Stomach (tissue), 9 donors: ENCODE results near the gene IER5L. TPM values are rescaled to one million over a fixed set of nuclear protein-coding genes. Genes with fewer than 3 reads are reported as not detected.
"Not testable (repeated sequence)": the region's sequence is repeated elsewhere in the genome, so short reads cannot be mapped to it uniquely, and the experiment has no call there.

Experiments
- DNase-seq, 2 donors: peaks; one replicate each; pipeline versions ENCODE4 v3.0.0 to v3.0.0-alpha.2; 2013 to 2019
- H3K27ac ChIP-seq, 5 donors: fragments of 200-600 bp in 4 of 5; sonication (generic) in 4 of 5; one replicate each; pipeline ENCODE4 v1.5.1; 2013 to 2019; ENCODE audit warnings: mild to moderate bottlenecking in 1 of 5, moderate library complexity in 1 of 5
- H3K27me3 ChIP-seq, 3 donors: fragments of 200-600 bp; sonication (generic); one replicate each; pipeline ENCODE4 v1.5.1; 2017 to 2019; ENCODE audit warnings: mixed run types in 1 of 3
- H3K36me3 ChIP-seq, 4 donors: fragments of 200-600 bp; sonication (generic); 1 replicate in 3 of 4; 2 replicates in 1 of 4; pipeline ENCODE4 v1.5.1; 2016 to 2019
- H3K4me1 ChIP-seq, 4 donors: fragments of 200-600 bp; sonication (generic); one replicate each; pipeline ENCODE4 v1.5.1; 2016 to 2019
- H3K4me3 ChIP-seq, 4 donors: fragments of 200-600 bp; sonication (generic) in 3 of 4; one replicate each; pipeline ENCODE4 v1.5.1; 2016 to 2019; ENCODE audit warnings: mild to moderate bottlenecking in 1 of 4
- H3K9me3 ChIP-seq, 4 donors: fragments of 200-600 bp; sonication (generic); one replicate each; pipeline ENCODE4 v1.5.1; 2016 to 2019
- EP300 ChIP-seq: sonication (generic); formaldehyde crosslinking; IDR thresholded peaks from one replicate; pipeline ENCODE4 v1.6.1; 2017; ENCODE audit warnings: antibody characterized with exemption
- POLR2A ChIP-seq, 4 donors: fragments of 450-650 bp; IDR thresholded peaks; one replicate each; pipeline ENCODE4 v1.6.1; 2016; ENCODE audit warnings: antibody characterized with exemption in 4 of 4, control low read depth in 2 of 4, mild to moderate bottlenecking in 1 of 4, moderate library complexity in 1 of 4
- POLR2AphosphoS5 ChIP-seq, 3 donors: sonication (generic); formaldehyde crosslinking; IDR thresholded peaks; one replicate each; pipeline ENCODE4 v1.6.1; 2016; ENCODE audit warnings: antibody characterized with exemption in 3 of 3
- WGBS, 5 donors: extraction: QIAGEN DNeasy Blood & Tissue Kit in 3 of 5; methylation state at CpG; one replicate each; pipeline versions ENCODE4 v1.1.5 to v1.1.7; 2013 to 2018; 5-methylcytosine and 5-hydroxymethylcytosine counted together
- intact Hi-C: fragments of 100-400 bp; cut with DNase I; formaldehyde crosslinking; loops from one replicate; pipeline ENCODE4 v1.15.1; 2023; ENCODE audit warnings: low total_unique reads
- polyA plus RNA-seq, 3 donors: library from polyadenylated mRNA; stranded (reverse); fragments of 200-250 nt; gene quantifications; one replicate each; pipeline ENCODE4 v1.2.3, GENCODE V29; 2013
- total RNA-seq, 5 donors: library from RNA; depleted of rRNA; stranded (reverse); fragments of >200 nt; gene quantifications; one replicate each; pipeline versions ENCODE4 v1.1.0 to v1.2.3, GENCODE V29; 2014 to 2016
- TF ChIP-seq, protein P1 (sequence below), 7 experiments: fragments of 450-650 bp in 4 of 7; fragments of 200-600 bp in 3 of 7; sonication (generic) in 3 of 7; IDR thresholded peaks; one replicate each; pipeline ENCODE4 v1.5.1; 2016 to 2019; ENCODE audit warnings: antibody characterized with exemption in 7 of 7, control low read depth in 2 of 7, mild to moderate bottlenecking in 1 of 7
- donor health status: healthy with polysubstance abuse.
- donor health status: Bipolar disorder and iron deficiency.
- donor health status: healthy.

IER5L gene
- total and polyA plus RNA-seq, 8 donors: 2.6 to 30.4 (median 6.2) TPM

DNA sequence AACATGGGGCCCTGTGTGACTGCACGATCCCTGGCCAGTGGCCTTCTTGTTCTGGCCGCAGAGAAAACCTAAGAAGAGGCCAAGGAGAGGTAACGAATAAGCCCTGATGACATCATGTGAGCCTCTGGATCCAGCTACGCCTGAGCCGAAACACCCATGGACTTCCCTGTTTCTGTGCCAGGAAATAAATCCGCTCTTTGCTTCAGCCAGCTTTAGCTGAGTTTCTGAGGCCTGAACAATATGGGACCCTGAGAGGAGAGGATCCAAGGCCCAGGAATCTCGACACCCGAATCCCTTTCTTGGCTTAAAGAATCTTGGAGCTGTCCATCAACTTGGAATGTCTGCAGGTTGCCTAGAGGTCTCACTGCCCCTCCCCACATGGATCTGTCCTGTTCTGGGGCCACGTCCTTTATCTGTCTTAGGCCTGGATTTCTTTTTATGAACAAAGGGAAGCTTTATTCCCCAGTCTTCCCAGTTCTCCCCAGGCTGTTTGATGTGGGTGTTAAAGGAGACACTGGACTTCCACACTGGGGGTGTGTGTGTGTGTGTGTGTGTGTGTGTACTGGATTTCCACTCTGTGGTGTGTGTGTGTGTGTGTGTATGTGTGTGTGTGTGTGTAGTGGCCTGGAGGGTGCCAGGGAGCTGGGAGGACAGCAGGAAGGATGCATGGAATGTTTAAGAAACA, 13.7 kb downstream of the IER5L start:
- peak; percentile 67 to 92 for DNase-seq
- H3K36me3 ChIP-seq: no peaks in the 10 kb centered on the region
- no peak overlapping the region for H3K4me3 ChIP-seq
- TF ChIP-seq POLR2A (IDR thresholded peaks at IDR 0.05): no peak
- peak in 2 of 3 donors; percentile 11 to 62 for TF ChIP-seq POLR2AphosphoS5 (IDR thresholded peaks at IDR 0.05)
- TF ChIP-seq, protein P1, sequence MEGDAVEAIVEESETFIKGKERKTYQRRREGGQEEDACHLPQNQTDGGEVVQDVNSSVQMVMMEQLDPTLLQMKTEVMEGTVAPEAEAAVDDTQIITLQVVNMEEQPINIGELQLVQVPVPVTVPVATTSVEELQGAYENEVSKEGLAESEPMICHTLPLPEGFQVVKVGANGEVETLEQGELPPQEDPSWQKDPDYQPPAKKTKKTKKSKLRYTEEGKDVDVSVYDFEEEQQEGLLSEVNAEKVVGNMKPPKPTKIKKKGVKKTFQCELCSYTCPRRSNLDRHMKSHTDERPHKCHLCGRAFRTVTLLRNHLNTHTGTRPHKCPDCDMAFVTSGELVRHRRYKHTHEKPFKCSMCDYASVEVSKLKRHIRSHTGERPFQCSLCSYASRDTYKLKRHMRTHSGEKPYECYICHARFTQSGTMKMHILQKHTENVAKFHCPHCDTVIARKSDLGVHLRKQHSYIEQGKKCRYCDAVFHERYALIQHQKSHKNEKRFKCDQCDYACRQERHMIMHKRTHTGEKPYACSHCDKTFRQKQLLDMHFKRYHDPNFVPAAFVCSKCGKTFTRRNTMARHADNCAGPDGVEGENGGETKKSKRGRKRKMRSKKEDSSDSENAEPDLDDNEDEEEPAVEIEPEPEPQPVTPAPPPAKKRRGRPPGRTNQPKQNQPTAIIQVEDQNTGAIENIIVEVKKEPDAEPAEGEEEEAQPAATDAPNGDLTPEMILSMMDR (IDR thresholded peaks at IDR 0.05): no peak
- no peak for TF ChIP-seq EP300
- WGBS, 5 donors: 20 to 28% (median 24%) methylated on average over 9 of the region's 9 CpGs
- peaks cover 40 to 64% (median 52%) of the 10 kb centered on the region in 4 donors for H3K4me1 ChIP-seq
- H3K27me3 ChIP-seq: no peaks in the 10 kb centered on the region
- intact Hi-C loops: no loop called here
- no peaks in the 10 kb centered on the region for H3K9me3 ChIP-seq
- H3K27ac ChIP-seq: peak overlapping the region; percentile 35 to 89 (median 79)

GRCh38 chr9:129163753-129164152, 14.3 kb downstream of the IER5L start:
- H3K27ac ChIP-seq: peak overlapping the region; percentile 35 to 89 (median 79)
- H3K36me3 ChIP-seq: no peaks in the 10 kb centered on the region
- H3K9me3 ChIP-seq: no peaks in the 10 kb centered on the region
- peaks cover 40 to 58% (median 47%) of the 10 kb centered on the region in 4 donors for H3K4me1 ChIP-seq
- TF ChIP-seq, protein P1 (IDR thresholded peaks at IDR 0.05): no peak
- TF ChIP-seq EP300: no peak
- TF ChIP-seq POLR2A (IDR thresholded peaks at IDR 0.05): no peak
- no peak for TF ChIP-seq POLR2AphosphoS5 (IDR thresholded peaks at IDR 0.05)
- WGBS, 5 donors: 74 to 86% (median 80%) methylated on average over 6 to 10 of the region's 10 CpGs
- no peak overlapping the region for H3K4me3 ChIP-seq
- H3K27me3 ChIP-seq: no peaks in the 10 kb centered on the region
- DNase-seq: no peak
- intact Hi-C loops: no loop called here

DNA sequence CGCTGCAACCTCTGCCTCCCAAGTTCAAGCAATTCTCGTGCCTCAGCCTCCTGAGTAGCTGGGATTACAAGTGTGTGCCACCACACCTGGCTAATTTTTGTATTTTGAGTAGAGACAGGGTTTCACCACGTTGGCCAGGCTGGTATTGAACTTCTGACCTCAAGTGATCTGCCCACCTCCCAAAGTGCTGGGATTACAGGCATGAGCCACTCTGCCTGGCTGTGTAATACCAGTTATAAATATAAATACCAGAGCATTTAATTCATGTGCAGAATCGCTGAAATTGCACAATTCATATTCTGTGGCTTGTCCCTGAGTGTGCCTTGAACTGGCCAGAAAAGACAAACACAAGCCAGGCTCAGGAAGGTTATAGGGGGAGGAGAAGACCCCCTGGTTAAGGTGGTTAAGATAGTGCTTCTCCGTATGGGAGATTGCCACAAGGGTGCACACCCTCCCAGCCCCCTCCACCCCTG, 14.8 kb downstream of the IER5L start:
- H3K36me3 ChIP-seq, intact Hi-C loops, H3K27me3 ChIP-seq, H3K4me3 ChIP-seq, DNase-seq, H3K9me3 ChIP-seq: not testable (repeated sequence)
- WGBS, 5 donors: 60 to 76% (median 71%) methylated on average over 4 to 5 of the region's 5 CpGs
- Histone ChIP-seq H3K27ac (peak overlapping the region; percentile 35 to 89 (median 79)), H3K4me1 (peaks cover 35 to 53% (median 42%) of the 10 kb centered on the region in 4 donors)

- H3K36me3 ChIP-seq: no peaks in the 10 kb centered on the region
- TF ChIP-seq, protein P1 (IDR thresholded peaks at IDR 0.05): no peak
- TF ChIP-seq POLR2A (IDR thresholded peaks at IDR 0.05): no peak
- no peak for TF ChIP-seq POLR2AphosphoS5 (IDR thresholded peaks at IDR 0.05)
- no peak for TF ChIP-seq EP300
- H3K4me3 ChIP-seq: no peak overlapping the region
- 90 to 96% (median 91%) methylated on average over 11 of the region's 11 CpGs for WGBS, 5 donors
- no peaks in the 10 kb centered on the region for H3K27me3 ChIP-seq
- peak overlapping the region in 3 of 5 donors; percentile 79 to 89 (median 85) for H3K27ac ChIP-seq
- H3K9me3 ChIP-seq: no peaks in the 10 kb centered on the region
- peaks cover 29 to 47% (median 36%) of the 10 kb centered on the region in 4 donors for H3K4me1 ChIP-seq
- no peak for DNase-seq
- intact Hi-C loops: no loop called here
Measured at GRCh38 chr9:129162497-129163197, 15.4 kb downstream of the IER5L start.
